ENCODE measurements around the gene NOXA1.

Gene NOXA1

GRCh38 chr9:137482094-137482781 lies 59.0 kb downstream of the NOXA1 start:
- Histone ChIP-seq H3K27ac (ENCODE audit: low read depth, low read length) (no peak overlapping the region), H3K9ac (ENCODE audit: low read length) (no peak overlapping the region)

More at GRCh38 chr9:137482094-137482781, 59.0 kb downstream of the NOXA1 start:
- Histone ChIP-seq H3K27me3 (ENCODE audit: control insufficient read depth, insufficient read depth, low read length) (no peaks in the 10 kb centered on the region), H3K36me3 (ENCODE audit: control insufficient read depth, insufficient read depth, low read length) (no peaks in the 10 kb centered on the region), H3K4me3 (ENCODE audit: low read length) (no peak overlapping the region), H3K4me1 (ENCODE audit: control insufficient read depth, insufficient read depth, low read length) (peaks cover 2% of the 10 kb centered on the region)
